ENCODE results near the gene DTX3. TPM values are rescaled to one million over a fixed set of nuclear protein-coding genes. Genes with fewer than 3 reads are reported as not detected.

DTX3 gene
- total RNA-seq, 1 experiment from 2014 or later = 57.0 TPM

DNA sequence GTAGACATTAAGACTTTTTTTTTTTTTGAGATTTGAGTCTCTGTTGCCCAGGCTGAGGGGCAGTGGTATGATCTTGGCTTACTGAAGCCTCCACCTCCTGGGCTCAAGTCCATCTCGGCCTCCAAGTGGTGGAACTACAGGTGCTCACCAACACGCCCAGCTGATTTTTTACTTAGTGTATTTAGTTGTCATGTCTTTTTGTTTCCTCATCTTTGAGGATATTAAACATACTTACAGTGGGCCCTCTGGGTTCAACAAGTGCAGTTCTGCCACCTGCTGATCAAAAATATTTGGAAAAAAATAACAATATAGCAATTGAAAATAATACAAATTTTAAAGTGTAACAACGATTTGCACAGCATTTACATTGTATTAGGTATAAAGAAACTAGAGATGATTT, 32.7 kb downstream of the DTX3 start (continued):
- TF ChIP-seq, protein P1, sequence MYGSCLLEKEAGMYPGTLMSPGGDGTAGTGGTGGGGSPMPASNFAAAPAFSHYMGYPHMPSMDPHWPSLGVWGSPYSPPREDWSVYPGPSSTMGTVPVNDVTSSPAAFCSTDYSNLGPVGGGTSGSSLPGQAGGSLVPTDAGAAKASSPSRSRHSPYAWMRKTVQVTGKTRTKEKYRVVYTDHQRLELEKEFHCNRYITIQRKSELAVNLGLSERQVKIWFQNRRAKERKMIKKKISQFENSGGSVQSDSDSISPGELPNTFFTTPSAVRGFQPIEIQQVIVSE (CRISPR knock-in tag; IDR thresholded peaks at IDR 0.05; ENCODE audit: borderline replicate concordance) = no peak
- TF ChIP-seq SOX15 (CRISPR knock-in tag; IDR thresholded peaks at IDR 0.05) = no peak
- TF ChIP-seq EMX1 (CRISPR knock-in tag; IDR thresholded peaks at IDR 0.05) = no peak
- TF ChIP-seq PRRX2 (CRISPR knock-in tag; IDR thresholded peaks at IDR 0.05) = no peak
- TF ChIP-seq TCF7 (CRISPR knock-in tag; IDR thresholded peaks at IDR 0.05; ENCODE audit: low read depth) = no peak

GRCh38 chr12:57638096-57638495, 33.5 kb downstream of the DTX3 start:
- ChIA-PET CTCF (interaction anchor here (0.5 to 2.9 kb wide), 3 partner anchors 11 to 326 kb away, joined by 3 to 13 read pairs (median 3); no protein-coding TSS in a partner anchor), POLR2A (no interaction called here)
- Mint-ChIP-seq H3K27ac (no peak overlapping the region), H3K27me3 (ENCODE audit: low read depth) (peaks cover 58% of the 10 kb centered on the region), H3K9me3 (peaks cover 16% of the 10 kb centered on the region), H3K4me3 (no peak overlapping the region), H3K4me1 (peaks cover 17% of the 10 kb centered on the region), H3K36me3 (peaks cover 6% of the 10 kb centered on the region)
- ATAC-seq (no peak), DNase-seq (ENCODE audit: low spot score) (no peak)
- TF ChIP-seq, protein P2, sequence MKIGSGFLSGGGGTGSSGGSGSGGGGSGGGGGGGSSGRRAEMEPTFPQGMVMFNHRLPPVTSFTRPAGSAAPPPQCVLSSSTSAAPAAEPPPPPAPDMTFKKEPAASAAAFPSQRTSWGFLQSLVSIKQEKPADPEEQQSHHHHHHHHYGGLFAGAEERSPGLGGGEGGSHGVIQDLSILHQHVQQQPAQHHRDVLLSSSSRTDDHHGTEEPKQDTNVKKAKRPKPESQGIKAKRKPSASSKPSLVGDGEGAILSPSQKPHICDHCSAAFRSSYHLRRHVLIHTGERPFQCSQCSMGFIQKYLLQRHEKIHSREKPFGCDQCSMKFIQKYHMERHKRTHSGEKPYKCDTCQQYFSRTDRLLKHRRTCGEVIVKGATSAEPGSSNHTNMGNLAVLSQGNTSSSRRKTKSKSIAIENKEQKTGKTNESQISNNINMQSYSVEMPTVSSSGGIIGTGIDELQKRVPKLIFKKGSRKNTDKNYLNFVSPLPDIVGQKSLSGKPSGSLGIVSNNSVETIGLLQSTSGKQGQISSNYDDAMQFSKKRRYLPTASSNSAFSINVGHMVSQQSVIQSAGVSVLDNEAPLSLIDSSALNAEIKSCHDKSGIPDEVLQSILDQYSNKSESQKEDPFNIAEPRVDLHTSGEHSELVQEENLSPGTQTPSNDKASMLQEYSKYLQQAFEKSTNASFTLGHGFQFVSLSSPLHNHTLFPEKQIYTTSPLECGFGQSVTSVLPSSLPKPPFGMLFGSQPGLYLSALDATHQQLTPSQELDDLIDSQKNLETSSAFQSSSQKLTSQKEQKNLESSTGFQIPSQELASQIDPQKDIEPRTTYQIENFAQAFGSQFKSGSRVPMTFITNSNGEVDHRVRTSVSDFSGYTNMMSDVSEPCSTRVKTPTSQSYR (CRISPR knock-in tag; IDR thresholded peaks at IDR 0.05) = no peak
- TF ChIP-seq NR3C1 (CRISPR knock-in tag; conservative IDR thresholded peaks at IDR 0.05; ENCODE audit: low read depth) = no peak
- no peak for TF ChIP-seq ZNF138 (CRISPR knock-in tag; conservative IDR thresholded peaks at IDR 0.05)
- no peak for TF ChIP-seq SMAD4 (CRISPR knock-in tag; IDR thresholded peaks at IDR 0.05)
- TF ChIP-seq, protein P1 (CRISPR knock-in tag; IDR thresholded peaks at IDR 0.05; ENCODE audit: borderline replicate concordance) = no peak
- TF ChIP-seq NR2C2 (CRISPR knock-in tag; IDR thresholded peaks at IDR 0.05) = no peak
- no peak for TF ChIP-seq PREB (CRISPR knock-in tag; IDR thresholded peaks at IDR 0.05; ENCODE audit: borderline replicate concordance)
- no peak for TF ChIP-seq PRDM15 (CRISPR knock-in tag; IDR thresholded peaks at IDR 0.05)
- no peak for TF ChIP-seq ATF2 (CRISPR knock-in tag; IDR thresholded peaks at IDR 0.05; ENCODE audit: borderline replicate concordance, low read depth)
- no peak for TF ChIP-seq RORB (CRISPR knock-in tag; IDR thresholded peaks at IDR 0.05)
- TF ChIP-seq IRF1 (CRISPR knock-in tag; IDR thresholded peaks at IDR 0.05) = no peak
- TF ChIP-seq, protein P3, sequence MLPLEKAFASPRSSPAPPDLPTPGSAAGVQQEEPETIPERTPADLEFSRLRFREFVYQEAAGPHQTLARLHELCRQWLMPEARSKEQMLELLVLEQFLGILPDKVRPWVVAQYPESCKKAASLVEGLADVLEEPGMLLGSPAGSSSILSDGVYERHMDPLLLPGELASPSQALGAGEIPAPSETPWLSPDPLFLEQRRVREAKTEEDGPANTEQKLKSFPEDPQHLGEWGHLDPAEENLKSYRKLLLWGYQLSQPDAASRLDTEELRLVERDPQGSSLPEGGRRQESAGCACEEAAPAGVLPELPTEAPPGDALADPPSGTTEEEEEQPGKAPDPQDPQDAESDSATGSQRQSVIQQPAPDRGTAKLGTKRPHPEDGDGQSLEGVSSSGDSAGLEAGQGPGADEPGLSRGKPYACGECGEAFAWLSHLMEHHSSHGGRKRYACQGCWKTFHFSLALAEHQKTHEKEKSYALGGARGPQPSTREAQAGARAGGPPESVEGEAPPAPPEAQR (CRISPR knock-in tag; IDR thresholded peaks at IDR 0.05) = no peak
- no peak for TF ChIP-seq ZNF671 (CRISPR knock-in tag; IDR thresholded peaks at IDR 0.05)
- no peak for TF ChIP-seq HMGXB4 (CRISPR knock-in tag; IDR thresholded peaks at IDR 0.05)
- no peak for TF ChIP-seq MYBL2 (CRISPR knock-in tag; IDR thresholded peaks at IDR 0.05)
- no peak for TF ChIP-seq GRHL2 (CRISPR knock-in tag; IDR thresholded peaks at IDR 0.05; ENCODE audit: insufficient replicate concordance, severe bottlenecking)
- no peak for TF ChIP-seq IRF2 (CRISPR knock-in tag; IDR thresholded peaks at IDR 0.05; ENCODE audit: borderline replicate concordance, low read depth)
